Hindlimb muscle (tissue), 1 donor: ENCODE results near the gene SERPINA6. TPM values are rescaled to one million over a fixed set of nuclear protein-coding genes. Genes with fewer than 3 reads are reported as not detected.
A peak's percentile ranks its signal among the peaks of the same experiment; 100 is the strongest.
"Not testable (repeated sequence)": the region's sequence is repeated elsewhere in the genome, so short reads cannot be mapped to it uniquely, and the experiment has no call there.

Experiments used
- DNase-seq: peaks from one replicate; pipeline ENCODE4 v3.0.0-alpha.2; 2013
- polyA plus RNA-seq: library from polyadenylated mRNA; unstranded; fragments of 120-200 nt; gene quantifications from one replicate; pipeline ENCODE4 v1.2.1, GENCODE V29; 2013; ENCODE audit not compliant: insufficient read length

The SERPINA6 gene
- polyA plus RNA-seq, 1 donor: not detected

- not testable (repeated sequence) for DNase-seq
Observed at GRCh38 chr14:94354190-94354589, 31.1 kb upstream of the SERPINA6 start.

- no peak for DNase-seq
Observed at GRCh38 chr14:94349276-94349675, 26.1 kb upstream of the SERPINA6 start.

GRCh38 chr14:94348836-94349235 is 25.7 kb upstream of the SERPINA6 start:
- DNase-seq: no peak

- no peak for DNase-seq
Observed at GRCh38 chr14:94346841-94347240, 23.7 kb upstream of the SERPINA6 start.

GRCh38 chr14:94346065-94346786 is 23.1 kb upstream of the SERPINA6 start:
- DNase-seq: not testable (repeated sequence)

GRCh38 chr14:94345344-94346064 is 22.4 kb upstream of the SERPINA6 start:
- no peak for DNase-seq

GRCh38 chr14:94344389-94344788 is 21.3 kb upstream of the SERPINA6 start:
- DNase-seq: no peak

GRCh38 chr14:94343238-94344005 is 20.3 kb upstream of the SERPINA6 start:
- DNase-seq: no peak

- peak; percentile 83 for DNase-seq
Observed at GRCh38 chr14:94342334-94342934, 19.3 kb upstream of the SERPINA6 start.

- peak; percentile 5 for DNase-seq
Observed at GRCh38 chr14:94341656-94342333, 18.7 kb upstream of the SERPINA6 start.

- no peak for DNase-seq
Observed at GRCh38 chr14:94340533-94340932, 17.4 kb upstream of the SERPINA6 start.

GRCh38 chr14:94338023-94338422 is 14.9 kb upstream of the SERPINA6 start:
- DNase-seq: no peak

GRCh38 chr14:94337274-94337673 is 14.1 kb upstream of the SERPINA6 start:
- no peak for DNase-seq

GRCh38 chr14:94334872-94335271 is 11.7 kb upstream of the SERPINA6 start:
- DNase-seq: no peak

- DNase-seq: no peak
Observed at GRCh38 chr14:94332587-94332986, 9.5 kb upstream of the SERPINA6 start.

GRCh38 chr14:94332063-94332583 is 9.0 kb upstream of the SERPINA6 start:
- no peak for DNase-seq

- no peak for DNase-seq
Observed at GRCh38 chr14:94331462-94331861, 8.3 kb upstream of the SERPINA6 start.

- no peak for DNase-seq
Observed at GRCh38 chr14:94330857-94331256, 7.7 kb upstream of the SERPINA6 start.

- no peak for DNase-seq
Observed at GRCh38 chr14:94330432-94330831, 7.3 kb upstream of the SERPINA6 start.

GRCh38 chr14:94329857-94330256 is 6.7 kb upstream of the SERPINA6 start:
- DNase-seq: no peak

GRCh38 chr14:94328196-94328595 is 5.1 kb upstream of the SERPINA6 start:
- no peak for DNase-seq
